ENCODE data around the gene GADD45B.
"Not testable (repeated sequence)": the region's sequence is repeated elsewhere in the genome, so short reads cannot be mapped to it uniquely, and the experiment has no call there.

Gene GADD45B

DNA sequence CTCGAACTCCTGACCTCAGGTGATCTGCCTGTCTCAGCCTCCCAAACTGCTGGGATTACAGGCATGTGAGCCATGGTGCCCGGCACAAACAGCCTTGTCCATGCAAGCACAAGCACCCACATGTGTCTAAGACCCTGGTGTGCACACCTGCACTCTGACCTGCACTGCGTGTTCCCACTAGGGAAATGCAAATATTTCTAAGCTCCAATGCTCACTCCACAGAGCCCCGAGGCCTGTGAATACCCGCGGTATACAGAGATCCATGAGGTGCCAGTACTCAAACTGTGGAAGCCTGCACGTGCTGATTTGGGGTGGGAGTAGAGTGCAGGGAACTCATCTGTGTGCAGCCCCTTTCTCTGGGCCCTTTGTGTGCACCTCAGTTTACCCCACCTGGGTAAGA, 14.7 kb downstream of the GADD45B start:
- DNase-seq: no peak

DNA sequence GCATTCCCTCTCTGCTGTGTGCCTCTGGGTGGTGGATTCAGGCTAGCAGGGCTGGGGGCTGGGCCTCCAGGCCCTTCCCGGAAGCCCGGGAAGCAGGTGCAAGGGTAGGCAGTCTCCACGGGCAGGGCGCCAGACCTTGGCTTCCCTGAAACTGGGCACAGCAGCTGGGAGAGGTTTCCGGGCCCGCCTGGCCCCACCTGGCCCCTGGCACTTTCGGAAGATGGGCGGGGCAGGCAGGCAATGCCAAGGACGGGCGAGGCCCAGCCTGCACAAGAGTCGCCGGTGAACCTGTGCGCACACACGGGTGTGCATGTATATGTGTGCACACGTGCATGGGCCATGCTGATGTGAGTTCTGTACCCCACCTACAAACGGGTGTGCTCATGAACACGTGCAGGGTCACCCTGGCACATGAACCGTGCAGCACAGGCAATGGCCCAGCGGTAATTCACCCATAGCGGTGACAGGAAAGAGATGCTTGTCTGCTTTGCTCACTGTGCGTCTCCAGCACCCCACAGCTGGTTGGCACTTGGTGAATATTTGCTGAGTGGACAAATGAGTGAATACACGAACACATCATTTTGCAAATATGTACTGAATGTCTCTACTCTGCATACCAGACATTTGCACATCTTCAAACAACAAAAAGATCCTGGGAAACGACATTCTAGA, 15.3 kb downstream of the GADD45B start:
- DNase-seq: no peak

DNA sequence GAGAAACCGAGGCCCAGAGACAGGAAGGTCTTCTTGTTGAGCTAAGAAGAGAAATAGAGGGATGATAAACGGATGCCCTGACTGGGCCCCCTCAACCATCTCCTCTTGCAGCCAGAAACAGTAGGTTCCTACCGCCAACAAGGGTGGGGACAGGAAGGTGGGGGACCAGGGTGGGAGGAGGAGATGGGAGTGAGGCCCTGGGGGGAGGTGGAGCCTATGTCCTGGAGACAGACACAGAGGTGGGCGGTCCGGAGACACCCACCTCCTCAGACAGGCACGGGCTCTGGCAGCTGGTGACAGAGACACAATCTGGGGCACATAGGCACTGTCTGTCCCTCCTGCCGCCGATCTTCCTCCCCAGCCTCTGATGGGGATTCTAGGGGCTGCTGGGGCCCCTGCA, 16.9 kb downstream of the GADD45B start:
- no peak for DNase-seq

DNA sequence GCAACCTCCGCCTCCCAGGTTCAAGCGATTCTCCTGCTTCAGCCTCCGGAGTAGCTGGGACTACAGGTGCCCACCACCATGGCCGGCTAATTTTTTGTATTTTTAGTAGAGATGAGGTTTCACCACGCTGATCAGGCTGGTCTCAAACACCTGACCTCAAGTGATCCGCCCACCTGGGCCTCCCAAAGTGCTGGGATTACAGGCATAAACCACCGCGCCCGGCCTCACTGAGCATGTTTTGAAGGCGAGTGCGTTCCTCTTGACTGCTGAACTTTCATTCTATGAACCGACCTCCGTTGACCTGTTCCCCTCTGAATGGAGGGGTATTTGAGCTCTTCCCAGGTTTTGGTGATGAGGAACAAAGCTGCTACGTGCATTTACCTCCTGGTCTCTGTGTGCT, 17.5 kb downstream of the GADD45B start:
- not testable (repeated sequence) for DNase-seq

DNA sequence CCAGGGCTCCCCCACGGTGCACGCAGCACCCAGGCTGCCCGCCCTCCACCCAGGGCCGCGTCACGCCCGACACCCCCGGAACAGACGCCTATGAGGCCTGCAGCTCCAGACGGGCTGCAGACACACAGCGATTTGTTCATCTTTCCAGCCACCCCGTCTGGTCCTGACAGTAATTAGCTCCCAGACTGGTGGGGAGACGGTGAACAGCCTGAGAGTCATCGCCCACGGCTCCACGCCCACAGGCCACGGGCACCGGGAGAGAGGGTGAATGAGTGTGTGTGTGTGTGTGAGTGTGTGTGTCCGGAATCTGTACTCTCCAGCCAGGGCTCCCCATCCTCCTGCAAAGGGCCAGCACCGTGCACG, 18.1 kb downstream of the GADD45B start:
- no peak for DNase-seq

DNA sequence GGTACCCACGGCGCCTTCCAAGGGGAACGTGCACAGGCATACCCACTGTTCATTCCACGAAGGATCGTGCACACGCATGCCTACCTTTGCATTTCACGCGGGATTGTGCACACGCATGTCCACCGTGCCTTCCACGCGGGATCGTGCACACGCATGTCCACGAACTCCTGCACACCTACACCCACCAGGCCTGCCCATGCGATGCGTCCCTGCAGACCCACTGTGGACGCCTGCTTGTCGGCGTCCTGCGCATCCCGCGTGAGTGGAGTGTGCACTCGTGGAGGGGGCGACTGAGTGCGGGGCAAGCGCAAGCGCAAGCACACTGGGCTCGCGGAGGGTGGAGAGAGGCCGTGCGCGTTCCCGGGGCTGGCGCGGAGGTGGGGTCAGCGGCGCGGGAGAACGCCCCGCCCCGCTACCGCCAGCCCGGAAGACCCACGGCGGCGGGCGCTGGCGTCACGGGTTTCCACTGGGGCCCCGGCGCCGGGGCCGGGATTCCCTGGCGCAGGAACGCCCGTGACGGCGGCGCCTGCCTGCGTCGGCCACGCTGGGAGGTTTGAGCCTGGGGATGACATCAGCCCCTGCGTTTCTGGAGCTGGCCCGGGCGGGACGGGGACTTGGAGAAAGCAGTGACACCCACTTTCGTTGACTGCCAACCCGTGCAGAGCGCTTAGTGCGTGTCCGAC, 18.7 kb downstream of the GADD45B start:
- DNase-seq: no peak

DNA sequence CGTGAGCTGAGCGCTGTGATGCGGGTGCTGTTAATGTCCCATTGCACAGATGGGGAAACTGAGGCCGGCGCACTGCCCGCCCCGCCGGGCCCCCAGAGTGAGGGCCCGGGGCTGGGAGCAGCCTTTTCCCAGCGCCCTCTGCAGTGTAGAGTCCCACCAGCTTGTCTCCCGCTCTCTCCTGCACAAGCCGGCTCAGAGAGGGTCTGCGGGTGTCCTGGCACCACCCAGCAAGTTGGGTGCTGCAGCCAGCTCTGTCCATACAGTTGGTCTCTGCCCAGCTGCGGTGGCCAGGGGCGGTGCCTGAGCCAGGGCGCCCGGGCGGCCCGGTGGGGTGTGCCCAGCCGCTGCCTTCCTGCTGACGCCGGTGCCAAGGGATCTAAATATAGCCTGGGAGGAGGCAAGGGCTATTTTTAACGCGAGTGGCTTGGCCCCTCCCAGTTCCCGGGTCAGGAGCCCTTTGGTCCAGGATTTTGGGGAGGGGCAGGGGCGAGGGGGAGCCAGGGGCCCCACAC, 19.3 kb downstream of the GADD45B start:
- DNase-seq: no peak

DNA sequence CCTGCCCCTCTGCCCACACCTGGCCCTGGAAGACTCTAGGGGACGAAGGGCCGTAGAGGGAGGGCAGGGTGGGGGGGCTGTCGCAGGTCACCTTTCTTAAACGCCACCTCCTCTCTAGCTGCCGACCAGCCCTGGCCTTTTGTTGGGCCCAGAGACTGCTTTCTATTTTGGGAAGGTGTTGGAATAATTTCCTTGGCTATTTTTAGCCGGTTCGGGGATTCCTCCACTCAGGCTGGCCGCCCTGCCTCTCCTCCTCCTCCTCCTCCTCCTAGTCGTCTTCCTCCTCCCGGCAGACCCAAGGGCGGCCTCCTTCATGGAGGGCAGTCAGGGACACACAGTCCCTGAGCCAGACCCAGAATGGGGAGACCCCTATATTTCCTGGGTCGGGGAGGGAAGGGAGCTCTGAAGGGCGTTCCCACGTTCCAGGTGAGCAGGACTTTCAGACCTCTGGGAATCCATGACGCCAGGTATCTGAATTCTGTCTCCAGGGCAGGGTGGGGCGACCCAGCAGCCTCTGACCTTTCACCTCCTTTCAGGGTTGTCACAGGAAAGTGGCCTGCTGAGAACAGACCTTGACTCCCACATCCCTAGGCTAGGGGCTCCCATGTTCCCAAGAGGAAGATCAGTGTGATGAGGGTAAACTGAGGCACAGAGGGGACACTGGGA, 19.9 kb downstream of the GADD45B start:
- DNase-seq: no peak

DNA sequence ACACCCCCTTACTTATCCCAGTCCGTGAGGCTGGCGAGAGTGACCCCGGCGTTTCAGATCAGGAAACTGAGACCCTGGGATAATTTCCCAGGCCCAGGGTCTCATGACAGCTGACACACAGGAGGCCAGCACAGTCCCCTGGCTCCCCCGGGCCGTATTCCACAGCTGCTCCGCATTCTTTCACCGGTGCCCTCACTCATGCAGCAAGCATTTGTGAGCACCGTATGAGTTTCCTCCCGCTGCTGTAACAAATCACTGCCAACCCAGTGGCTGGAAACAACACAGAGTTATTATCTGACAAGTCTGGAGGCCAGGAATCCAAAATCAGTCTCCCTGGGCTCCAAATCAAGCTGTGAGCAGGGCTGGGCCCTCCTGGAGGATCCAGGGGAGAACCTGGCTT, 21.3 kb downstream of the GADD45B start:
- no peak for DNase-seq

DNA sequence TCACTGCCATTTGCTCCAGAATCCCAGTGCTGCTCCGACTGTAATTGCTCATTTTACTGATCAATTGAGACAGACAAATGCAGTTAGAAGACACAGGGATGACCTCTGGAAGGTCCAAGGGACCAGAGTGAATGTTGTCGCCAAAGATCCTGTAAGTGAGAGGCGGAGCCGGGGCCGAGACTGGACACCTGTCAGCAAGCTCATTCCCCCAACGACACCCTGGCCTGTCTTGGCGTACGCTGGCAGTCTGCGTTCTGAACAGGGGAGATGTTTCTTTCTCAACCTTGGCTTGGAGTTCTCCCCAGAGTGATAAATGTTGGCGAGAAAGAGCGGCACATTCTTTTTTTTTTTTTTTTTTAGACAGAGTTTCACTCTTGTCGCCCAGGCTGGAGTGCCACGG, 24.2 kb downstream of the GADD45B start:
- DNase-seq: no peak

DNA sequence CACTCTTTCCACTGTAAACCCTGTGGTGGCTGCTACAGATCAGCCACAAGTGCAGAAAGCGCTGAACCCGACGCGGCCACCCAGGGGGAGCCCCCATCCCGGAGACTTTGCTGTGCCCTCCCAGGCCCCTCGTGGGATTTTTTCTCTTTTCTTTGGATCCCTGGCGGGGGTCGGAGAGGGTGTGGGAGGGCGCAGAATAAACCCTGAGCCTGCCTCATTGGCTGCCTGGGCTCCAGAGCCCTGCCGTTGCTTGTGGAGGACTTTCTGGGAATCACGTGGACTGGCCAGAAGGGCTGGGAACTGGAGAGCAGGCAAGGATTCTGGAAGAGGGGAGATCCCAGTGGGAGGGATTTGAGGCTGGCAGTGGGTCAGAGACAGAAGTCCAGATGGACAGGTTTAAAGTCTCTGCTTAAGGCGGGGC, 24.9 kb downstream of the GADD45B start:
- DNase-seq: no peak

DNA sequence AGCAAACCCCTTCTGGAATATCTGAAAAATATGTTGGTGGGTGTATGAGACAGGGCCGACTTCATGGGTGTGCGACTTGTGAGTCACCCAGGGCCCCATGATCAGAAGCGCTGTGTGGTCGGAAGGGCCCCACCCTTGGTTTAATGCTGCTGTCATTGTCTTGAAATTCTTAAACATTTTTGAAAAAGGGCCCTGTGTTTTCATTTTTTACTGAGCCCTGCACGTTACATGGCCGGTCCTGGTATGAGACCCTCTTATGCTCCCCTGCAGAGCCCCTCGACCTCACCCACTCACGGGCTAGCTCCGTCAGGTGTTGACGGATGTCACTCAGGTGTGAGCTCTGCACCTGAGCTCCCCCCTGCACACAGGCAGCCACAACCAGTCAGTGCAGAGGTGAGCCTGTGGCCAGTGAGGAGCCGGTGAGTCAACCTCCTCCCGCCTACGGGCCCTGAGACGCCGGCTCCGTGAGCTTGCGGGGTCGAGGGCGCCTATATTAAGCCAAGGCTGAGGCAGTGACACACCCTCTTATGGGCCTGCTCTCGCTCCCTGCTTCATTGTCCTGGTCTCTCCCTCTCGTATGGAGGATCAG, 27.7 kb downstream of the GADD45B start:
- DNase-seq: no peak

DNA sequence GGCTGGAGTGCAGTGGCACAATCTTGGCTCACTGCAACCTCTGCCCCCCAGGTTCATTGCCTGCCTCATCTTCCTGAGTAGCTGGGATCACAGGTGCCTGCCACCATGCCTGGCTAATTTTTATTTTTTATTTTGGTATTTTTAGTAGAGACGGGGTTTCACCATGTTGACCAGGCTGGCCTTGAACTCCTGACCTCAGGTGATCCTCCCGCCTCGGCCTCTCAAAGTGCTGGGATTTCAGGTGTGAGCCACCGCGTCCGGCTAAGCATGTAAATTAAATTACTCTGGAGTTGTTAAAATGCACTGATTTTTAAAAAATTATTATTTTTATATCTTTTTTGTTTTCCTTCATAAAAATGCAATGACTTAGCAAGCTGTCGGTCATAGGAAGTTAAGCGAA, 30.7 kb downstream of the GADD45B start:
- DNase-seq: not testable (repeated sequence)

DNA sequence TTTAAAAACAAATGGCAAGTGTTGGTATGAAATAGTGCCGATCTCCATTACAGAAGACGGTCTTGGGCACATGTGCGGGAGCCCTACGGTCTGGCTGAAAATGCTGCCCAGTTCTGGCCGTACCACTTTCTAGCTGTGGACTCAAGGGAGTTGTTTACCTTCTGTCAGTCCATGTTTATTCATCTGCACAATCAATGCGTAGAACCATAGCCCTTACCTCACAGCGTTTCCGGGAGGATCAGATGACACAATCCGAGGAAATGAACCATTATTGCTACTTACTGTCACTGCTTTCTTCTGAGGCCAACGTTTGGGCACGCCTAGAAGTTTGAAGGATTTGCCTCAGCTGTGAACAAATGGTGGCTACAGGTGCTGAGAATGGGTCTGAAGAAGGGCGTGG, 31.2 kb downstream of the GADD45B start:
- no peak for DNase-seq

DNA sequence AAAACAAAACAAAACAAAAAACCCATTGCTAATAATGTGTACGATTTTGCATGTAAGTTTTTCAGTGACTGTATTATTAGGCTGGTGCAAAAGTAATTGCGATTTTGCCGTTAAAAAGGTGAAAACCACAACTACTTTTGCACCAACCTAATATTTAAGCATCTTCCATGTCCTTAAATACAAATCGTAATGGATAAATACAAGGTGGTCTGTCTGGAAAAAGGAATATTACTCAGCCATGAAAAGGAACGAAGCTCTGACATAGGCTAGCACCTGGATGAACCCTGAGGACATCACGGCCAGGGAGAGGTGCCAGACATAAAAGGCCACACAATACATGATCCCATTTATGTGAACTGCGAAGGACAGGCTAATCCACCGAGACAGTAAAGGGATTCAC, 33.2 kb downstream of the GADD45B start:
- no peak for DNase-seq

DNA sequence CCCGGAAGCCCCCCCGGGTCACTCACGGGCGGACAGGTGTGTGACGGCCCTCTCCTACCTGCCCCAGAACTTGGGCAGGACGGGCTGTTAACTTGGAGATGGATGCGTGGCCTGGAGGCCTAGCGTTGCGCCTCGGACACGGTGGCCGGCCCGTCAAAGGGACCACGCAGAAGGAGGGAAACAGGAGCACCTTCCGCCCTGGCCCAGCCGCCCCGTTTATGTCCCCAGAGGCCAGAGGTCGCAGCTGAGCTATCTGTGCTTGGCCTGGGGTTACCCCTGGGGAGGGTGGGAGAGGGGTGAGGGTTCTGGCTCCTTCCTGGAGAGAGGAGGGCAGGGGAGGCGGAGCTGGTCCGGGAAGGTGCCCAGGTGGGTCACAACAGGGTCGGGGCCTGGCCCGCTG, 35.6 kb downstream of the GADD45B start:
- no peak for DNase-seq

DNA sequence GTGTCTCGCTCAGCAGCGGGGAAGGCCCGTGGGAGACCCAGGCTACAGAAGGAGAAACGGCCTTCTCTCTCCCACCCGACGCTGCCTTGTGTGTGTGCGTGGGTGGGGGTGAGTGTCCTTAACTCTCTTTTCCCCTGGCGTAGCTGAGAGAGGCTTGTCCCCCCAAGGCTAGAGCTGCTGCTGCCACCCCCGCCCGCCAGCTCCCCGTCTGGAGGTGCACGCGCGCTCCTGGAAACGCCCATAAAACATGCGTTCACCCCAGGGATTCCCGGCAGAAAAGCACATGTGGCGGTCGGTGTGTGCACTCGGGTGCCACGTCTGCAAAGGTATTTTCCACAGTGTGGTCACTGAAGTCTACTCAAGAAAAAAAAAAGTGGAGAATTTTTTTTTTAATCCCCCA, 36.1 kb downstream of the GADD45B start:
- DNase-seq: no peak

DNA sequence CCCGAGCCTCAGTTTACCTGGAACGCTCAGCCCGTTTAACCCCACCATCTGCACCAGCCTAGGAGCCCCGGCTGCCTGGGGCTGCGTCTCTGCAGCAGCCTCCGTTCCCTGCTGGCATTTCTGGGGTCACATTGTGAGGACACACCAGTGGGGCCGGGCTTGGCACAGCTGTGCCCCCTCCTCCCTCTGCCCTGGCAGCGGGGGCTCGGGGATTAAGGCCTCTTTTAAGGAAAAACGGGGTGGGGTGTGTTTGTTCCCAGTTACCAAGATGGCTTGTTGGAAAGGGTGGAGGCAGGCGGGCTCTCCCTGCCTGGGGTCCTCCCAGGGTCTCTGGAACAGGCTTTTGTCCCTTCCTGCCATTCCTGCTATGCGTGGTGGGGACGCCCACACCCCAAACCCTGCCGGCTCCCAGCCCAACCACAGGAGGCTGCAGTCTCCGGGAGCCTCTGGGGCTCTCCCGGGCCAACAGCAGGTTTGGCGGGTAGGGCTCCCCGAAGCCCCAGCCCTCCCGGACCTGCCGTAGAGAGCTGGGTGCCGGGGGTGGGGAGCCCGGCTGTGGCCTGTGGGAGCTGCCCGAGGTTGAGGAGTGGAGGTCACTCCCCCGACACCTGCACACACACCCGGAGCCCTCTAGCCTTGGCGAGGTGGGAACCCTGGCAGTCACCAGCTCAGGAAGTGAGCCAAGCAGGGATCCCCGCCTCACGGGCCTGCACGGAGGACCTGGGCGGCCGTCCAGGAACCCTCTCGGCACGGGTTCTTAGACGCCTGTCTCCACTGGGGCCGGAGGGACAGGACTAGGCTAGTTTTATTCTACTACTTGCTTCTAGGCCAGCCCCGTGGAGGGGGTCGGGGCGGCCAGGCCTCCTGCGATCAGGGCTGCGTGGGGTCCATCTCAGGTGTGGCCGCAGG, 36.9 kb downstream of the GADD45B start:
- DNase-seq: no peak

DNA sequence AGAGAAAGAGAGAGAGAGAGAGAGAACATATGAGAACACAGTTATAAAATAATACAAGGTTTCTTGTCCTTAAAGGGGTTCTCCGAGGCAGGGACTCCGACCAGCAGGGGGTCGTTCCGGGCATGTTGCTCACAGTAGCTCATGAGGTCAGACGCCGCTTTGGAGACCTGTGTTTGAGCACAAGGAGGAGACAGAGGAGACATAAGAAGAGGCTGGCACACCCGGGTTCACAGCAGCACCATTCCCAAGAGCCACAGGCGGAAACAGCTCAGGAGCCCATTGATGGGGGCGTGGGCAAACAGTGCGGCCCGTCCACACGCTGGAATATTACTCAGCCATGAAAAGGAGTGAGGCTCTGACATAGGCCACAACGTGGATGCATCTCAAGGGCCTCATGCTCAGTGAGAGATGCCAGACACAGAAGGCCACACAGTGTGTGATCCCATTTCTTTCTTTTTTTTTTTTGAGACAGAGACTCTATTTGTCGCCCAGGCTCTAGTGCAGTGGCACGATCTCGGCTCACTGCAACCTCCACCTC, 39.1 kb downstream of the GADD45B start:
- no peak for DNase-seq

DNA sequence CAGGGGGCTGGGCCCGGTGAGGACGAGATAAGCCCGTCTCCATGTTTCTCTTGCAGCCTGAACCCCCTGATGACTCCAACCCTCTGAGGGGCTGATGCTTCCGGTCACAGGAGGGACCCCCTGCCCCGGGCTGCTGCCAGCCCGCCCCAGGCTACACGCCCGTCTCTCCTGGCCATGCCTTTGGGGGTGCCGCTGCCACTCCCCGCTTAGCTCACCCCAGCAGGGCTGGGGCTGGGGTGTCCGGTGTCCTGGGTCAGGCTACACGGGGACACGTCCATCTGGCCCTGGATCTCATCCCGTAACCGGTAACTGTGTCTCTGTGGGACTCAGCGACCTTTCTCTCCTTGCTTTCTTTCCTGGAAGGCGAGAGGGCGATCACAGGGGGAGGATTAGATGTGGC, 40.8 kb downstream of the GADD45B start:
- DNase-seq: no peak

DNA sequence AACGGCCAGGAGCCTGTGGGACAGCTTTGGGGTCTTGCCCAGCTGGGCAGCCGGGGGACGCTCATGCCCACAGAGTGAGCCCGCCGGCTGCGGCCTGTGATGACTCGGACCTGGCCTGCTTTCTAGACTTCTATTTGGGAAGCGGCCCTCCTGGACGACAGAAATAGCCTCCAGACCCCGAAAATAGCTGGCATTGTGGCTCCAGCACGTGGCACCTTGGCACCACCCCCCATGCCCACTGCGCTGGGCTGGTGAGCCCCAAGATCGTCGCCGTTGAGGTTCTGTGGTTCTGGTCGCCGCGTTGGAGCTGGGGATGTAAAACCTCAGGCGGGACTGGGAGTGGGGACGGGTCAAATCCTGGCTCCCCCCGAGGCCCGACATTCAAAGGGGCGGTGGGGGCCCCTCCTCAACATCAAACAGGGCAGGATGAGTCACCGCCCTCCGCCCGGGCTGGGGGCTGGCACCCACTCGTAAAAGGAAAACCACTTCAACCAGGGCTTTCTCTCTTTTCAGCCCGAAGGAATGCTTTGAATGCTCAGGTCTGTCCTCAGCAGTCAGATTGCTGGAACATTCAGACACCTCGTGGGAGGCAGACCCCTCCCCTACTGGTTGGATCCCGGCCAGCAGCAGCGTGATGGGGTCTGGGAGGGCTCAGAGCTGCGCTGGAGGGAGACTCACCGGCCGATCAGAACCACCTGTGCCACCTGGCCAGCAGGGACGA, 42.1 kb downstream of the GADD45B start:
- DNase-seq: no peak

DNA sequence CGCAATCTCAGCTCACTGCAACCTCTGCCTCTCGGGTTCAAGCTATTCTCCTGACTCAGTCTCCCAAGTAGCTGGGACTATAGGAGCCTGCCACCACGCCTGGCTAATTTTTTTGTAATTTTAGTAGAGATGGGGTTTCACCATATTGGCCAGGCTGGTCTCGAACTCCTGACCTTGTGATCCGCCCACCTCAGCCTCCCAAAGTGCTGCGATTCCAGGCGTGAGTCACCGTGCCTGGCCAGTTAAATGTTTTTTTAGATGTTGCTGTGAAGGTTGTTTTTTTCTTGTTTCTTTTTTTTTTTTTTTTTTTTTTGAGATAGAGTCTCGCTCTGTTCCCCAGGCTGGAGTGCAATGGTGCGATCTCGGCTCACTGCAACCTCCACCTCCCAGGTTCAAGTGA, 42.9 kb downstream of the GADD45B start:
- DNase-seq: not testable (repeated sequence)
